ENCODE results near the gene KRT40.
"Not testable (repeated sequence)": the region's sequence is repeated elsewhere in the genome, so short reads cannot be mapped to it uniquely, and the experiment has no call there.

Gene KRT40

DNA sequence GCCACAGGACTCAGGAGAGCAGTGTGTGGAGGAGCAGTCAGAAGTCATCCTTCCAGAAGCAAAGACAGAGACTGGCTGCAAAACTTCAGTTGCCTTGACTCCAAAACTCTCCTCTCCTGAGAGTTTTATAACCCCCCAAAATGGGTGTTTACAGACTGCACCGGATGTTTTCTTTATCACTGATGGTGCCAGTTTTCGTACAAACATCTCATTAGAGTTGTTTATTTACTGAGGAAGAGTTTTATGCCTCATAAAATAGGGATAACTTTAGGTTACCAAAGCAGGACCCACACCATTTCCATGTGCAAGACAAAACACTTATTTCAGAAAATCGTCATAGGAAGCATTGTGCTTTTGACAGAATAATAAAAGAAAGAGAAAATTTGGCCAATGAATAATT, at the start of gene KRT40:
Gene KRT40, minus strand, starts transcription at position 101 of the 400 bp plus-strand sequence. Its CDS starts 53 bp downstream, at position 48.
- no peak for DNase-seq

GRCh38 chr17:41029633-41030245, 45.6 kb upstream of the KRT40 start, which contains the start of gene KRTAP1-4:
Gene KRTAP1-4, minus strand, starts transcription at chr17:41030195. Its CDS starts 117 bp downstream, at chr17:41030078.
- DNase-seq = no peak

DNA sequence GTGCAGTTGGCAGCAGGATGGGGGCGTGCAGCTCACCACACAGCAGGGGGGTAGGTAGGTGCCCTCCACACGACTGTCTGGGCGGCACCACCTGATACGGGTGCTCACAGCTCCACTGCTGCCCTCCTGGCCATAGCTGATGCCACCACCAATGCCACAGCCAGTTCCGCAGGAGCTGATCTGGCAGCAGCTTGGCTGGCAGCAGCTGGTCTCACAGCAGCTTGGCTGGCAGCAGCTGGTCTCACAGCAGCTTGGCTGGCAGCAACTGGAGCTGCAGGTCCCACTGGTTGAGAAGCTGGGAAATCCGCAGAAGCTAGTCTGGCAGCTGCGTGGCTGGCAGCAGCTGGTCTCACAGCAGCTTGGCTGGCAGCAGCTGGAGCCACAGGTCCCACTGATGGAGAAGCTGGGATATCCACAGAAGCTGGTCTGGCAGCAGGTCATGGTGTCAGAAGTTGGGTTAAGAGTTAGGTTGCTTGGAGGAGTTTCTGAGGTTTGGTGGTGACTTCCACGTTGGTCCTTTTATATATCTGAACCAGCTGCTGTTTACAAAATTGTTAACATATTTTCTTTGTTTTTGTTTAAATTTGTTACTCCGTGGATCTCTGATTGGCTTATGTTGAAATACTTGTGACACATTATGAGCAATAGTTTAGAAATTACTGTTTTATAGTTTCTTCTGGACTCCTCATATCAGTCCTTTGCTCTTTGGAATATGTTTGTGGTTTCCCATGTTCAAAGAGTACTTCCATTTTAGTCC, 42.8 kb upstream of the KRT40 start, which contains the start of gene KRTAP1-5:
Gene KRTAP1-5, minus strand, starts transcription at position 494 of the 757 bp plus-strand sequence. Its CDS starts 53 bp downstream, at position 441.
- DNase-seq = no peak

- no peak for DNase-seq
These were observed 40.6 kb upstream of the KRT40 start for GRCh38 chr17:41024697-41025096.

DNA sequence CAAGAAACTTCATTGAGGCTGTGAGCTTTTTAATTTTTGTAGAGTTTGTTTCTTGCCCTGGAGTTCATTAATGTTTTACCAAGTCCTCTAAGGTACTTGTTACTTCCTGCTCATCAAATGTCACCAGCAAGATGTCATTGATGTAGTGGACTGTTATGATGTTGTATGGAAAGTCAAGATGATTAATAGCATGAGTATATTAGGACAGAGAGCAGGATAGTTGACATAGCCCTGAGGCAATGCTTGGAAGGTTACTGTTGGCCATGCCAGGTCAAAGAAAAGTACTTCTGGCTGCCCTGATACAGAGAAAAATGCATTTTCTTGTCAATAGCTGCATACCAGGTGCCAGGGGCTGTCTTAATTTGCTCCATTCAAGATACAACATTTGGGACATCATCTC, 36.2 kb upstream of the KRT40 start:
- DNase-seq = no peak

DNA sequence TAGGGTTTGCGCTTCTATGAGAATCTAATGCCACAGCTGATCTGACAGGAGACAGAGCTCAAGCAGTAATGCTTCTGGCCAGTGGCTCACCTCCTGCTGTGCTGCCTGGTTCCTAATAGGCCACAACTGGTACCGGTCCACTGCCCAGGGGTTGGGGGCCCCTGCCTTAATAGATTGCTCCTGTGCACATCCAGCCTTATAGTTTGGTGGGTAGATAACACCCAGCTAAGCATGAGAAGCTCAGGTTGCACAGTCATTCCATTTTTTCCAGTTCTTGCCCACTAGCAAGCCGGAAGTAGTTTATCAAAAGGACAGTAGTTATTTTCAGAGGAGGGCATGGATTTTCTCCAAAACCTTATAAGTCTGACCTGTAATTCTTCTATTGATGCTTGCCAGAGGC, 35.3 kb upstream of the KRT40 start:
- DNase-seq = no peak

GRCh38 chr17:41018541-41018940, 34.4 kb upstream of the KRT40 start:
- no peak for DNase-seq

DNA sequence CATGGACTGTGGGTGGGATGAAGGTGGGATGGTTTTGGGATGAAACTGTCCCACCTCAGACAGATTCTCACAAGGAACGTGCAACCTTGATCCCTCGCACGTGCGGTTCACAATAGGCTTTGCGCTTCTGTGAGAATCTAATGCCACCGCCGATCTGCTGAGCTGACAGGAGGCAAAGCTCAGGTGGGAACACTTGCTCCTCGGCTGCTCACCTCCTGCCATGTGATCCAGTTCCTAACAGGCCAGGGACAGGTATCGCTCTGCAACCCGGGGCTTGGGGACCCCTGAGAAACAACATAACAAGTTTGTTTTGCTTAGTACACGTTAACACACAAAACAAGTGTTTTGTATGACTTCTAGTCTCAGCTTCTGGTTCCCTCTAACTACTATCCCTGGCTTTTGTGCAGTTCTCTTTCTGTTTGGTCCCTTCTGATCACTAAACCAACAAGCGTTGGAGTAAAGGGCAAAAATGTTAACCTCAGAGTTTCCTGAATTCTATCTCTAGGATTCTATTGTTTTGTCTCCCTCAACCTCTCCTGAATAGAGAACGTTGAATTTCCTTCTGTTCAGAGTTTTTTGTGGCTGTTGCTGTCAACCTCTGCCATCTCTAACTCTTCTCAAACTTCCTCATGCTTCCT, 32.6 kb upstream of the KRT40 start:
- no peak for DNase-seq

GRCh38 chr17:41015454-41015853, 31.3 kb upstream of the KRT40 start:
- no peak for DNase-seq

DNA sequence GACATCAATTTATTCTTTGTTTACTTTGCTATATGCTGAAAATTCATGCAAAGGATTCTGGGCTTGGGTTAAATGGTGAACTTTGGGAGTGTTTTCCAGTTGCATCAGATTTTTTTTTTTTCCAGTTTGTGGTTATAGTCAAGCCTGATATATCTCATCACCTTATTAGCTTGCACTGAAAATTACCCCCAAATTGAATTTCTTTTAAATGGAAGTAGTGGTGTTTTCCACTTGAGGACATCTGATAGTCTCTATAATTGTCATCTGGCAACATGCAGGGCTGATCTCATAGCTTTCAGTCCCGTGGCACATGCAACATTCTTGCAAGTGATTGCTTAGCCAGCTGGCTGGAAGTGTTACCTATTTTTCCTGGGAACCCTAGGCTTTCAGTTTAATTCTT, 29.5 kb upstream of the KRT40 start:
- no peak for DNase-seq

DNA sequence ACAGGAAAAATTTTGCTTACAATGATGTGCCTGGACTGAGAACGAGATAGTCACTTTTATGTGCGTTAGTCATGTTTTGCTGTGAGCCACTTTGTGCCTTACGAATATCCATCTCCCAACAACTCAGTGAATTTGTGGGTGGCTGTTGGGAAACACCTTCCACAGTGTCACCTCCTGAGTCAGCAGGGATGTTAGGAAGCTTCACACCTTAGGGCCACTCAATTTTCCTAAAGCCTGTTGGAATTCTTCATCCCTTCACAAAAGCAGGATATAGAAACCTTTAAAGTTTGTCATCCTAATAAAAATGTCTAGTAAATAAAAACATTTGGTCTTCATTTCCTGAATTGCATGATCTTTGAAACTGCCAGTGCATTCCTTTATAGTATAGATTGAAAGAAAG, 29.1 kb upstream of the KRT40 start:
- no peak for DNase-seq

DNA sequence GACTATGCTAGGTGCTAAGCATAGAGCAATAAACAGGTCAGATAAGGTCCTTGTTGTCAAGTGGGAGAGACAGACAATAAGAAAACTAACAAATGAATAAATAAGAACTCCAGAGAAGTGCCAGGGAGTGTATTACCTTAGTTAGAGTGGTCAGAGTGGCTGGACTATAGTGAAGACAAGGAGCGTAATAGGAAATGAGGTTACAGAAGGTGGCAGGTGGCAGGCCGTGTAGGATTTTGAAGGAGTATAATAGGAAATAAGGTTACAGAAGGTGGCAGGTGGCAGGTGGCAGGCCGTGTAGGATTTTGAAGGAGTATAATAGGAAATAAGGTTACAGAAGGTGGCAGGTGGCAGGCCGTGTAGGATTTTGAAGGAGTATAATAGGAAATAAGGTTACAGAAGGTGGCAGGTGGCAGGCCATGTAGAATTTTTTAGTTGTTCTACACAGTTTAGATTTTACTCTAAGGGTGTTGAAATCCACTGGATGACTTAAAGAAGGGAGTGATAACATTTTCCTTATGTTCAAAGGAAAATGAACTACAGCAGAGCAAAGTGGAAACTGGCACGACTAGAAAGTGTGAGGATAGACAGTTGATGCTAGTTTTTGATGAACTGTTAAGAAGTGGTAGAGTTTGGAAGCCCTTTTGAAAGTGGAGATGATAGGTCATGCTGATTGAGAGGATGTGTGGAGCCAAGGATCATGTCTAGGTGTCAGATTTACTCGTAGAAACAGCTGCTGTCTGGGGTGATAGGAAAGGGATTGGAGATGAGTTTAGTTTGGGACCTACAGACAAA, 28.4 kb upstream of the KRT40 start:
- DNase-seq = no peak

DNA sequence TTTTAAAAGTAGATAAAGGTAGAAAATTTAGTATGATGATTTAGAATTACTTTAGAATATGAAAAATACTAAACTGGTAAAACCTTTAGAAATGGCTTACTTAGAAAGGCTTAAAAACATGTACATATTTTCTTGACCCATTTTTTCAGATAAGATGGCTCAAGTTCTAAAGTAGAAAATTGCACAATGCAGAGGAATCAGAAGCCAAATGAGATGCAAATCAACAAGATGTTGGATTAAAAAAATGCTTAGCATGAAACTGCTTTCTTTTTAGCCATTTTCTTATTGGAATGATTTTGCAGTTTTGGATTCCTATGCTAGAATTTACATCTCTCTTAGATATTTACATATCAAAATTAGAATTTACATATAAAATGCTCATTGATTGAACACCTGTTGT, 26.3 kb upstream of the KRT40 start:
- DNase-seq = no peak

DNA sequence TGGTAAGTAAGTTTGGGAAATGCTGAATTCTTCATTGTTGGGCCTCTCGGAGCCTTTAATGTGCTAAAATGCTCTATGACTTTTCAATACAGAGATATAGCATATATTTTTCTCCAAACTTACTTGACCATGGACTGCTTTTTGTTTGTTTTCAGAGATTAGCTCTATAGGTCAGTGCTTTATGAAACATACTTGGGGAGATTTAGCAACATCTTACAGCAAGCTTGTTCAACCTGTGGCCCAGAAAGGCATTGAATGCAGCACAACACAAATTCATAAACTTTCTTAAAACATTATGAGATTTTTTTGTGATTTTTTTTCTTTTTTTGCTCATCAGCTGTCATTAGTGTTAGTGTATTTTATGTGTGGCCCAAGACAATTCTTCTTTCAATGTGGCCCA, 25.8 kb upstream of the KRT40 start:
- no peak for DNase-seq

DNA sequence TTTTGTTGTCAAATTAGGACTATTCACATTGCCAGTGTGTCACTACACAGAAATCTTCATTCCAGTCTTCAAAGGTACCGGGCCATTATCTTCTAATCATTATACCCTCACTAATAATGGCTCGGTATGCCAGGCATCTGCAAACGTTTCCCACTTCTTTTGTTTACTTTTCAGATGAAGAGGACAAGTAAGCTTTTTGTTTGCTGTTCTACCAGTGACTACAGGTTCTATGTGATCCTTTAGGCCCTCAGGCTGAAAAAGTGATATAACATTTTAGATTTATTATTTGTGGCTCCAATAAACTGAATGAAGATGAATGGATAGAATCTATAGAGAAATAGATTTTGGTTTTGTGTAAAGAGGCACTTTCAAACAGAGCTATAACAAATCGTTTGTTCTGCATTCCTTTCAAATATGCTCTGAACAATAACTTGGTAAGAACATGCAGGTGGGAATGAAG, 25.2 kb upstream of the KRT40 start:
- no peak for DNase-seq

- DNase-seq = no peak
These were observed 24.7 kb upstream of the KRT40 start, which contains the start of gene KRTAP3-1 for GRCh38 chr17:41008811-41009210. Gene KRTAP3-1, minus strand, starts transcription at chr17:41009128. Its CDS starts 54 bp downstream, at chr17:41009074.

DNA sequence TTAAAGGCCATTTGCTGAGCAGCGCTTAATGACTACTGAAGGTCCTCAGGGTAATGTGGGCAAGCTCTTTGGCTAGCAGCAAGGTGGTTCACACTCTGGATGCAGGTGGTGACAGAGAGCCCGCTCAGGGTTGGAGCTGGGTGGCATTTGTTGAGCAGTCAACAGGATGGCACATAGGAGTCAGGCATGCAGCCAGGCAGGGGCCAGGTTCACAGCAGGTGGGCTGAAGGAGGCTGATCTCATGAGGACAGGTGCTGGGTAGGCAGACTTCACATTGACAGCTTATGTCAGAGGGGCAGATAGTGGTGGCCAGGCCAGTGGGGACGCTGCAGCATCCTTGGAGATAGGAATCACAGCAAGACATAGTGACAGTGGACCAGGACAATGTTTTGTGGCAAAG, 20.3 kb upstream of the KRT40 start:
- no peak for DNase-seq

GRCh38 chr17:41003926-41004325, 19.8 kb upstream of the KRT40 start:
- no peak for DNase-seq

- no peak for DNase-seq
These were observed 18.7 kb upstream of the KRT40 start for GRCh38 chr17:41002814-41003213.

DNA sequence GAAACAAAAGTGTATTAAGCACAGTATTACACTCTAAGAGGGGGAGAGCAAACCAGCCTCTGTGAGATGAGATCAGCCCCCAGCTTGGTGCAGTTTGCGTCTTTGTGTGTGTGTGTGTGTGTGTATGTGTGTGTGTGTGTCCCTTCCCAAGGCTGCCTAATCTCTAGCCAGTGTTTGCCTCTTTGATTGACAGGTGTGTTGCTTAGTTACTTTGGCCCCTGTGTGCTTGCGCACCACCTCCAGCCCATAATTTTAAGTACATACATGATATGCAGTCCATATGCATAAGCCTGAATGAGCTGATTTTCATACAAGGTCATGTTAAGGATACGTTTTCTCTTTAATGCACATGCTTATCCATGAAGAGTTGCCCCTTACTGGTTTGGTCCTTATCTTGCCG, 17.7 kb upstream of the KRT40 start:
- no peak for DNase-seq

GRCh38 chr17:40999563-40999962, 15.4 kb upstream of the KRT40 start, which contains the start of gene KRTAP3-2:
Gene KRTAP3-2, minus strand, starts transcription at chr17:40999906. Its CDS starts 53 bp downstream, at chr17:40999853.
- not testable (repeated sequence) for DNase-seq

DNA sequence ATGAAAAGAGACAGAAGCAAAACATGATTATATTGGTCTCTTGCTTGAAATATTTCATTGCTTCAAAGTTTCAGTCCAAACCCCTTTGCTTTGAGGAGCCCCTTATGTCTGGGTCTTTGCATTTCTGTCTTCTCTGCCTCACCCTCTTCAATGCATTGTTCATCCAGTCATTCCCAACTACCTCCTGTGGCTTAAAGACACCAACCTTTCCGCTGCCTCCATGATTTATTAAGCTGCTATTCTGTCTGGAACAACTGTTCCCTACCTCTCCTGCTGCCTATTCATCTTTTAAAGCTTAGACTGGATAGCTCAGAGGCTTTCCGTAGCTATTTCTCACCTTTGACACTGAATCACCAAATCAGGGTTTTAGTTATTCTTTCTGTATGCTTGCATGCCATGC, 13.2 kb upstream of the KRT40 start:
- no peak for DNase-seq

- no peak for DNase-seq
These were observed 12.7 kb upstream of the KRT40 start for GRCh38 chr17:40996829-40997228.

Measured in cortex of kidney (tissue), 1 donor.